KOPT-K1 (cell line): ENCODE results near the gene NELL1.

Experiments used
- H3K27ac ChIP-seq: fragments of 200-600 bp; sonication (generic); 2 replicates; pipeline ENCODE4 v1.5.1; 2016; ENCODE audit warnings: antibody characterized with exemption, mild to moderate bottlenecking, low read depth, low read length; ENCODE audit not compliant: poor library complexity, severe bottlenecking
- H3K36me3 ChIP-seq: fragments of 200-600 bp; sonication (generic); 2 replicates; pipeline ENCODE4 v1.5.1; 2017; ENCODE audit warnings: antibody characterized with exemption, mild to moderate bottlenecking, low read length, moderate library complexity; ENCODE audit not compliant: insufficient read depth
- H3K9me3 ChIP-seq: fragments of 200-600 bp; sonication (generic); 2 replicates; pipeline ENCODE4 v1.5.1; 2017; ENCODE audit warnings: antibody characterized with exemption, low read length, mild to moderate bottlenecking; ENCODE audit not compliant: insufficient read depth, poor library complexity, severe bottlenecking

The NELL1 gene

DNA sequence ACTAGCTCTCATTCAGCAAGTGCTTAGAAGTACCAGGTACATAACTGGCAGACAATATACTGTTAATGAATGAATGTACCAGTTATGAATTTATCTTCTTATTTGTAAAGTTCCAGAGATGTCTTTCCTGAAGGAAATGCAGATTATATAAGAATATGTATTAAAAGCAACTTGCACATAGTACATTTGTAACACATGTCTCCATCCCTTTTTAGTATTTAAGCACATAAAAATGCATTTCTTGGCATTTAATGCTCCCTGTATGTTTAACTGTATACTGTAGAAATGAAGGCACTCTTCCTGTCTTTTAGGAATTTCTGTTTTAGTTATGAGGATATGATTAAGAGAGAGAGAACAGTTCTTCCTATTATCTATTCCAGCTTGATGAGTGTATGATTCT is 241.3 kb downstream of the NELL1 start:
- H3K36me3 ChIP-seq = no peaks in the 10 kb centered on the region
- H3K9me3 ChIP-seq = no peaks in the 10 kb centered on the region
- no peak overlapping the region for H3K27ac ChIP-seq

DNA sequence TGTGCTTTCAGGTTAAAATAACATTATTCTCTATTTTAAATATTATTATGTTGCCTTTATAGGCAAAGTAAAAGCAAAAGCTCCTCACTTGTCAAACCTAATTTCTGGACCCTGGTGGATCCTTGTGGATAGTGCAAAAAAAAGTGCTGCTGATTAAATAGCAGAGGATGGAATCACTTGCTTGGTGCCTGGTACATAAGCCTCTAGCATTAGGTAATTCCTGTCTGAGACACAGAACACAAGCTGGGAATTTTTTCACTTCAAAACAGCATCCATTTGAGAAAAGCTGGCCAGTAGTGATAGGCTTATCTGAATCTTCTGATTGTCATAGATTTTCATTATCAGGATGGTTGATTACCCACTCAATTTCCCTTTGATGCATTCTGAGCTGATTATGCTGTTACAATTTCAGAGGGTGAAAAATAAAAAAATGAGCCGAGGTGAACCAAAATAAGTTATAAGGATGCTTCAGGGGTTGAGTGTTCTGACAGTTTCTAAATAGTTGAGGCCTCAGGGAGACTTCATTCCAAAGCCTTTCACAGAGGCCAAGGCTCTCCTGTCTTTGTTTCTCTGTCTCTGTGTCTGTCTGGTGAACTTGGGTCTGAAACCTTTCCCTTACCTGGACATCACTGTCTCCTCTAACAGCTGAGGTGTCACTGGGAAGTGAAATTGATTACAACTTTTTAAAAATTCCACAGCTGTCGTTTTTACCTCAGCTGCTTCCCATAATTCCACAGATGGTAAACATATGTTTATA is 242.9 kb downstream of the NELL1 start:
- Histone ChIP-seq H3K36me3 (no peaks in the 10 kb centered on the region), H3K9me3 (no peaks in the 10 kb centered on the region), H3K27ac (no peak overlapping the region)

DNA sequence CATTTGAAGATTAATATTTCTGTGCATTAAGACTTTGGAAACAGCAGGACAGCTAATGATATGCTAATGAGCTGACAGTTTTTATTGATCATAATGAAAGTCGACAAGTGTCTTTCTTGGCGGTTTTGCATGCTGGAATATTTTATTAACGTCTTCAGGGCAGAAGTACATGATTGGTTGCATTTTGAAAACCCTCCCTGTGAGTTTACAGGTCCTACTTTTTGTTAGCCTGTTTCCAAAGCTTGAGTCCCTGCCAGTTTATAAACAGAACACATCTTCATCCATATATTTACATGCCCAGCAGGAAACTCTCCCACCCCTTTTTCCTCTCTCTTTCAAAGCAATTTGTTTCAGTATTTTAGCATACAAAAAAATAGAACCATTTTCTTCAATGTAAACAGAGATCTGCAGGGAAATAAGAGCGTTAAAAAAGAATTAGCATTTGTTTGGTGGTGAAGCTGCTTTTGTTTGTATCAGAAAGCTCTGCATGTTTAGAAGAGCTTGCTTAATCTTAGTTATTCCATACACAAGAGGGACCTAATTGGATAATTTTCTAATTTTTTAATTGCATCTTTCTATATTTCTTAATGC is 243.6 kb downstream of the NELL1 start:
- H3K36me3 ChIP-seq = no peaks in the 10 kb centered on the region
- no peaks in the 10 kb centered on the region for H3K9me3 ChIP-seq
- H3K27ac ChIP-seq = no peak overlapping the region

DNA sequence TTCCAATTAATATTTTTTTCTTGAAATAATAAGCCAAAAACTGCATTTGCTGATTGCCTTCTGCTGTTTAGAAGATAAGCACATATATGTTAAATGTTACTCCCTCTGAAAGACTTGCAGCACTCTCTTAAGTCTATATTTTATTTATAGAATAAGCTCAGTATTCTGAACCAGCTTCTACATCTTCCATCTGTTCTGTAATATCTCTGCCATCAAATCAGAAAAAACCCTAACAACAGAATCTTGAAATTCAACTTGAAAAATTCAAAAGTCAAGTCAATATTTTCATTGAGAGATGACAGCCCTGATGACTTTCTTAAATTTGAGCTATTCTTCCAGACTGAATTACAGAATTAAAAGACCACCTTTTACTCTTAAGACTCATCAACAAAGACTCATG is 247.9 kb downstream of the NELL1 start:
- Histone ChIP-seq H3K9me3 (no peaks in the 10 kb centered on the region), H3K27ac (no peak overlapping the region), H3K36me3 (no peaks in the 10 kb centered on the region)

DNA sequence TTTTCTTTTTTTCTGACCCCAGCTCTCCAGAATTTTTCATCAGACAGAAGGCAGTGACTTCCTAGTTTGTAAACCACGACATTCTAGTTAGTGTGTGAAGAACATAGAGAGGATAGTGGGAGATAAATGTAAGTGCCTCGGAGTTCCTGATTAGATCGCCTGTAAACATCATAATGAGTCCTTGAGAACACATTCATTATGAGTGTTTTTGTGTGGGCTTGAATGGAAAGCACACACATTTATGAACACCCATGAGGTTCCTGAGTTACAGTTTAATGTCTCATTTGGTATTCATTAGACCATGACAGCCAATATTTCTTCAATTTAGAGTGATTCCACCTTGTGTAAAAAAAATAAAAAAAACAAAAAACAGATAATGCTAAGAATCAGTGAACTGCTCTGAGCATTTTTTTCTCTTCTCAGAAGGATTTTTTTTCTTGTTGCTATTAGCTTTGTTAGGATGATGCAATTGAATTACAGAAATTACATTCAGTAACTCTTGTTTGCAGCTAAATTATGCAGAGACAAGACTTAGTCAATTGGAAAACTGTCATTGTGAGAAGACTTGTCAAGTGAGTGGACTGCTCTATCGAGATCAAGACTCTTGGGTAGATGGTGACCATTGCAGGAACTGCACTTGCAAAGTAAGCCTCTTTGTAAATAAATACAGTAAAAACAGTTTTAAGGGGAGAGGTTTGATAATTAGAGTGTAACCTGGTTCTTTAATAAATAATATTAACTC is 257.6 kb downstream of the NELL1 start:
- Histone ChIP-seq H3K9me3 (no peaks in the 10 kb centered on the region), H3K36me3 (no peaks in the 10 kb centered on the region), H3K27ac (no peak overlapping the region)

DNA sequence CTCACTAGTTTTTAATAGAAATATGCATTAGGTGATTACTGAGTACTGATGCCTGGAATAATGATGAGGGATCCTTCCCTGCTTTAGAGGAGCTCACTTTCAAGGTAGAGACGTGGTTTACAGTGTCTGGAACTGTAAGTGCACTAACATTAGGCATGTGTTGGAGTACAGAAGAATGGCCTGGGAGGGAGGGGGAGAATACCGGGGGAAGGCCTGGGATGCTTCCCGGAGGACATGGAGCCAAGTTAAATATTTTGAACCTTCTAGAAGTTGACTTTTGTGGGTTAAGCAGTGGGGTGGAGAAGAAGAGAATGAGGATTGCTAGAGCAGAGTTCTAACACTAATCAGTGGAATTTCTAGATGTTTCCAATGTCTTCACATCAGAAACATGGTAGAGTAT is 261.6 kb downstream of the NELL1 start:
- H3K36me3 ChIP-seq = no peaks in the 10 kb centered on the region
- no peak overlapping the region for H3K27ac ChIP-seq
- no peaks in the 10 kb centered on the region for H3K9me3 ChIP-seq

DNA sequence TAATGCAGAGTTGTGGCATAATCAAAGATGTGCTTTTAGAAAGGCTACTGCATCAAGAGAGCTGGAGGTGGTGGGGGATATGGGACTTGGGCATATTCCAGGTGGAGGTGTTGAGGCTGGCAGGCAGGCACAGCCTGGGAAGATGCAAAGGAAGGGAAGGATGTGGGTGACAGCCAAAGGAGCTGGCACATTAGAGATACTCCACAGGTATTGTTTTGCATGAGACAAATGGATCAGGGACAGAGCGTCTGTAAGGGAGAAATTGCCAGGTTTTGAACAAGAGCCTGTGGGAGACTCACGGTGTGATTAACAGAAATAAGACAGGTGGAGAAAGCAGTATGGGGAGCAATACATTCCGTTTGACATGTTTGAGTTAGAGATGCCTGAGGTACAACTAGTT is 263.7 kb downstream of the NELL1 start:
- Histone ChIP-seq H3K36me3 (no peaks in the 10 kb centered on the region), H3K9me3 (no peaks in the 10 kb centered on the region), H3K27ac (no peak overlapping the region)

DNA sequence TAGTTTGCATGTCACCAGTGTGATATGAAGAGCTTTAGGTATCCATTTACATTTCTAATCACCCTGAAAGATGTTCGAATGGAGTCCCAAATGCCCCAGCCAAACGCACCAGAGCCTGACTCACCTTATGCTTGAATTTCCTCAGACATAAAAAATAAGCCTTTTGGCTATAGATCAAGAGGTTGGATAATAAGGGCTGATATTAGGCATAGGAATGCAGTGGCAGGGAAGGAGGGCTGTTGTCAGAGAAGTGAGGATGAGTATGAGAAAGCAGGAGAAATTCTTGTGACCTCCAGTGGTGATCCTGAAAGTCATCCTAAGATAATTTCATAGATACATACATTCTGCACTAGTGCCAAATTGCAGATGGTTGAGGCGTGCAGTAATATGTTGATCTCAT is 264.6 kb downstream of the NELL1 start:
- H3K36me3 ChIP-seq = no peaks in the 10 kb centered on the region
- no peak overlapping the region for H3K27ac ChIP-seq
- no peaks in the 10 kb centered on the region for H3K9me3 ChIP-seq

DNA sequence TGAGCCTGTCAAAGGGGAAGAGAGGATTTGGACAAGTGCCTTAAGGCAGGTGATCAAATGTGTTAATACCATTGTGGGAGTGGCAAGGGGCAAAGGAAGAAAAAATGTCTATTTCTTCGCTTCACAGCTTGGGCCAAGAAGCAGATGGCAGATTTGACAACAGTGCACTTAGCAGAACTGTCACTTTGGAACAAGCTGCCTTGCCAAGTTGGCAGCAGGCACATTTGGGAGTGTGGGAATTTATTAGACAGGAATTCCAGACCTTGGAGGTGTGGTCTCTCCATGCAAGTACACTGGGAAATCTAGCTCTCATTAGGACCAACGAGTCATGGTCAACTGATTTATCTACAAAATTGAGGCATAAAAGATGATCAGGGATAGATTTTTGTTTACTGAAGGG is 265.1 kb downstream of the NELL1 start:
- Histone ChIP-seq H3K27ac (no peak overlapping the region), H3K9me3 (no peaks in the 10 kb centered on the region), H3K36me3 (no peaks in the 10 kb centered on the region)

DNA sequence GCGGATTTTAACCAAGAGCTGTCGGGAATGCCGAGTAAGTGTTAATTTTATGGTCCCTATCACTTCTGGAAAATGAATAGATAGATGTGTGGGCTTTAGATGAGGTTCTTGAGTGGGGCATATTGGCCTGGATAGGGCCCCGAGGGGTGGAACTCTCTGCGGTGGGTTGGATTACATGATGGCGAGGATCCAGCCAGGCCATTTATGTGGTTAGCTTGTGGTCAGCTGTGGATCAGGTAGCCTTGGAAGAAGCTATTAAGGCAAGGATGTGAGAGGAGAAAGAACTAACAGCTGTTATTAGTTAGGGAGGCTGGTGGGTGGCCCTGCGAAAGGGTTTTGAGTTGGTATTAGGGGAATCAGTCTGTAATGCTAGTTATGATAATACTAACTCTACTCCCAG is 268.4 kb downstream of the NELL1 start:
- Histone ChIP-seq H3K9me3 (no peaks in the 10 kb centered on the region), H3K36me3 (no peaks in the 10 kb centered on the region), H3K27ac (no peak overlapping the region)

DNA sequence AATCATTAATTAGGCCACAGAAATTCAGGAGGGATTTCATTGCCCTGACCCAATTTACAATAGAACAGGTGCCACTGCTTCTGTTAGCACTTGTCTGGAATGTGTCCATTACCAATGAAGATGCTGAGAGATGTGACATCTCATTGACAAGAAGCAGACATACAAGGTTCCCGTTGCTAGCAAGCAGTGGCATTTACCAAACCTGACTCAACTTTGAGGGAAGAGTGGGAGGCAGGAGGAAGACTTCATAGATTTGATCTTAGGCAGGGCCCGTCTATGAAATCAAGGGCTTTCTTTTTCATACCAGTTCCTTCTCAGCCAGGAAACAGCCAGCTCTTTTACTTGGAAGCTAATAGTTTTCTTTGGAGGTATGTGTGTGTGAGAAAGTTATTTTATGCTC is 280.2 kb downstream of the NELL1 start:
- Histone ChIP-seq H3K9me3 (no peaks in the 10 kb centered on the region), H3K27ac (no peak overlapping the region), H3K36me3 (no peaks in the 10 kb centered on the region)

DNA sequence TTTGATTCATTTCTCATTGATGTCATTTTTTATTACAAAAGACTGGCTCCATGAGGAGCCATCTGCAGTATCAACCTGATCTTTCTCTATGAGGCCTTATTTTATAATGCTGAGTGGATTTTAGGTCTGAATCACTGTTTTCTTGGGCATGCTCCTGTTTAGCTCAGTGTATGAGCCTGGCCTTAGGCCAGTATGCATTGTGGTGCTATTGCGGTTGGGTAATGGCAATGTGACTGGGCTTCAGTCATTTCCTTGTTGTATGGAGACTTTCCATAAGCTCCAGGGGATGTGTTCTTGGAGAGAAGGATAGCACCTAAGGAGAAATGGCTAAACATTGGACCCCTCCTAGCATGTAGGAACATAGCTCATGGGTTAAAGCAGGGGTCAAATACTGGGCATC is 293.2 kb downstream of the NELL1 start:
- H3K27ac ChIP-seq = no peak overlapping the region
- no peaks in the 10 kb centered on the region for H3K36me3 ChIP-seq
- H3K9me3 ChIP-seq = no peaks in the 10 kb centered on the region

DNA sequence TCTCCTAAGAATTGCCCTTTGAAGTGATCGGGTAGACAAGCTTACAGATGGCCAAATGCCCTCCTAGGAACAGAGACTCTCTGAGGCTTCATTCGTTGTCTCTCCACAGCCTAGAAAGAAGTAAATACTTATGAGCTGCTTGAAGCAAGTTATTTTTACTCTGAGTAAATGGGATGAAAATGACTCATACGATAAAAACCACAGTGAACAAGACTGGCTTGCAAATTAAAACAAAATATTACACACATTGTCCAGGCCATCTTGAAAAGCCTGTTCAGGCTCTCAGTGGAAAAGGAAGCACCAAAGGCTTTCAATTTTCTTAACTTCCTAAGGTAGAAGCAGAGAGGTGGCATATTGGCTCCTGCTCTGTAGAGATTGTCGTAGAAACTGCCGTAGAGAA is 294.2 kb downstream of the NELL1 start:
- Histone ChIP-seq H3K27ac (no peak overlapping the region), H3K36me3 (no peaks in the 10 kb centered on the region), H3K9me3 (no peaks in the 10 kb centered on the region)

DNA sequence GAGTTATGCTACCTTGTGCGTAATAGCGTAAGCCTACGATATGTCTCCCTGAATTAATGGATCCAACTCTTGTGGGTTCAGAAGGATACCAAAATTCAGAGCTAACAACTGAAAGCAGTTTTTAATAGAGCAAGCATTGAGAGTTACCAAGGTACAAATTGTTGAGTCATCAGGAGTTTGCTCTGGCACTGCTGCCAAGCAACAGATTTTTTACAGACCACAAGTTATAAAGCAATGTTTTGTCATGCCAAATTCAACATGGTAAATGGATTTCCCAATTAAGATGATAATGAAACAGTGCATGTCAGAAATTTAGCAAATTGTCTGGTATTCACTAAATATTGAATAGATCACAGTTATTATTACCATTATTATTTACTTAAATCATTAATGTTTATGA is 295.6 kb downstream of the NELL1 start:
- H3K9me3 ChIP-seq = no peaks in the 10 kb centered on the region
- no peak overlapping the region for H3K27ac ChIP-seq
- H3K36me3 ChIP-seq = no peaks in the 10 kb centered on the region

DNA sequence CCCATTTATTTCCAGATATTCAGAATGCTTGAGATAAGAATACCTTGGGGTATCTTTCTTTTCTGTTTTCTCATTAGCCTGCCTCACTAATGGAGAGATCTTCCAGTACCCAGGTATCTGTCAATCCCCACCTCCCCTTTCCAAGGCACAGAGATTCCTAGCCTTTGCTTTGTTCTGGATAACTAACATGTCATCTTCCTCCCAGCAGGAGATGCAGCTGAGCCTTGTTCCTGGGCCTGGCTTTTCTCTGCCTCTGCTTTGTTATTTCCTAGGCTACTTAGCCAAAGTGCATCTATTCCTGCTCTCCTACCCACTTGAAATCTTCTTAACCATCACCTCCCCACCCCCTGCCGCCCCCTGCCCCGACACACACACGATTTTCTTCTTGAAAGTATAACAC is 297.1 kb downstream of the NELL1 start:
- Histone ChIP-seq H3K9me3 (no peaks in the 10 kb centered on the region), H3K36me3 (no peaks in the 10 kb centered on the region), H3K27ac (no peak overlapping the region)
